ENCODE results near the gene C5orf46.
A peak's percentile ranks its signal among the peaks of the same experiment; 100 is the strongest.

Gene C5orf46

GRCh38 chr5:147863454-147864158 is 42.7 kb downstream of the C5orf46 start:
- no peak overlapping the region for H3K4me3 Mint-ChIP-seq
- H3K27ac Mint-ChIP-seq: no peak overlapping the region
- ATAC-seq (replicated peaks) (no peak), DNase-seq (no peak)
- no peaks in the 10 kb centered on the region for H3K36me3 Mint-ChIP-seq (ENCODE audit: insufficient read depth)
- no peaks in the 10 kb centered on the region for H3K9me3 Mint-ChIP-seq
- H3K4me1 Mint-ChIP-seq (ENCODE audit: low read depth in 2 of 2): no peaks in the 10 kb centered on the region
- peaks cover 16 to 26% of the 10 kb centered on the region in 2 donors for H3K27me3 Mint-ChIP-seq

DNA sequence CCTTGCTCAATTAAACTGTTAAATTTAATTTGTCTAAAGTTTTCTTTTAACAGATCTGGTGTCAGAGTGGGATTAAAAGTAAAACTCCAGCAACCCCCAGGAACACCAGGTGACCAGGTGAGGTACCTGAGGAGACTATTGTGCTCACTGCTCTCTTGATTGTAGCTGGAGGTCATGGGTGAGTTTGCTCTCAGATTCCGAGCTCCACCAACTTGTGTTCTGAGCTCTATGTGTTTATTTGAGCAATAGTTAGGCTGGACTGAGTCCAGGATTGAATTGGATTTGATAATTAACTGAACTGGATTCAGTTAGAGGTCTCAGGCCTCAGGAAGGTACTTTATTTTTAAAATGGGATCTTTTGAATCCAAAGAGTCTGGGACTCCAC is 45.7 kb downstream of the C5orf46 start:
- Mint-ChIP-seq H3K27me3 (peaks cover 12 to 13% of the 10 kb centered on the region in 2 donors), H3K9me3 (no peaks in the 10 kb centered on the region), H3K27ac (no peak overlapping the region), H3K4me1 (ENCODE audit: low read depth in 2 of 2) (no peaks in the 10 kb centered on the region), H3K36me3 (ENCODE audit: insufficient read depth) (no peaks in the 10 kb centered on the region), H3K4me3 (no peak overlapping the region)
- ATAC-seq (replicated peaks) (no peak), DNase-seq (no peak)

DNA sequence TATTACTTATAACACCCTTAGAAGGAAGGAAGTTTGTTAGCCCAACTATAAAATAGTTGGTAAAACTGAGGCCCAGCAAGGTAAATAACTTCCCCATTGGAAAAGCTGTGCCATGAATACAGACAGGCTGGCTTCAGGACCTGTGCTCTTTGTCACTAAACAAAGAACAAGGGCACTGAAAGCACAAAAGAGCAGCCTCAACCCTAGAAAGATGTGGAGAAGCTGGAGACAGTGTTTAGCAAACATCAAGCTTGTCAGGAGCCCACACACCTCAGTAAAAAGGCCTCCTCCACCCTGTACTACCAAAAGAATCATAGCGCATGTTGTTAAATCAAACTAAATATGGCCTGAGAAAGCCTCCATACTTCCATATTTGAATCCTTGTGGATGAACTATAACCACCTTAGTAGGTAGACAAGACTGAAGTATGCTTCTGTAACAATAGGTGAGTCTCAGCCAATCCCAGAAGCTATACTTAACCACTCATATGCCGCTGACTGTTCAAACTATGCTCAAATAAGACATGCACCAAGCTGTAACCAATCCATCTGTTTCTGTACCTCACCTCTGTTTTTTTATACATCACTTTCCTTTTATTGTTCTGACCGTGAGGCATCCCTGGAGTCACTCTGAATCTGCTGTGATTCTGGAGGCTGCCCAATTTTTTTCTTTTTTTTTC is 46.2 kb downstream of the C5orf46 start:
- H3K4me1 Mint-ChIP-seq (ENCODE audit: low read depth in 2 of 2): no peaks in the 10 kb centered on the region
- no peaks in the 10 kb centered on the region for H3K36me3 Mint-ChIP-seq (ENCODE audit: insufficient read depth)
- no peak for DNase-seq
- H3K27ac Mint-ChIP-seq: no peak overlapping the region
- H3K9me3 Mint-ChIP-seq: no peaks in the 10 kb centered on the region
- no peak for ATAC-seq (replicated peaks)
- no peak overlapping the region for H3K4me3 Mint-ChIP-seq
- H3K27me3 Mint-ChIP-seq: peaks cover 7 to 11% of the 10 kb centered on the region in 2 donors

DNA sequence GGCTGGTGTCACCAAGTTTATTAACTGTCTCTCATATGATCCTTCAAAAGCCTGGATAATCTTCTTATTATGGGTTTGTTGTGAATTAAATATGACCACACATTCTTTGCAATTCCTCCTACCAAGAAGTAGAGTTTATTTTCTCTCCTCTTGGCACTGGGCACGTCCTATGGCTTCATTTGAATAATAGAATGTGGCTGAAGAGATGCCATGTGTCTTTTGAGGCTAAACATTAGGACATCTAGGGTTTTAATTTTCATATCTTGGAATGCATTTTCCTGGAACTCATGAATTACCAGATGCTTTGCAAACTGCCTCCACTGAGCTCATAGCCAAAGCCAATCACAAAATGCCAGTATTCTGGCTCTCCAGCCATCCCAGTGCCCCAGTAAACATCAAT is 47.8 kb downstream of the C5orf46 start:
- no peak overlapping the region for H3K4me3 Mint-ChIP-seq
- no peaks in the 10 kb centered on the region for H3K4me1 Mint-ChIP-seq (ENCODE audit: low read depth in 2 of 2)
- ATAC-seq (replicated peaks): no peak
- no peaks in the 10 kb centered on the region for H3K9me3 Mint-ChIP-seq
- no peak for DNase-seq
- no peaks in the 10 kb centered on the region for H3K36me3 Mint-ChIP-seq (ENCODE audit: insufficient read depth)
- H3K27ac Mint-ChIP-seq: no peak overlapping the region
- H3K27me3 Mint-ChIP-seq: peaks cover 11 to 15% of the 10 kb centered on the region in 2 donors

DNA sequence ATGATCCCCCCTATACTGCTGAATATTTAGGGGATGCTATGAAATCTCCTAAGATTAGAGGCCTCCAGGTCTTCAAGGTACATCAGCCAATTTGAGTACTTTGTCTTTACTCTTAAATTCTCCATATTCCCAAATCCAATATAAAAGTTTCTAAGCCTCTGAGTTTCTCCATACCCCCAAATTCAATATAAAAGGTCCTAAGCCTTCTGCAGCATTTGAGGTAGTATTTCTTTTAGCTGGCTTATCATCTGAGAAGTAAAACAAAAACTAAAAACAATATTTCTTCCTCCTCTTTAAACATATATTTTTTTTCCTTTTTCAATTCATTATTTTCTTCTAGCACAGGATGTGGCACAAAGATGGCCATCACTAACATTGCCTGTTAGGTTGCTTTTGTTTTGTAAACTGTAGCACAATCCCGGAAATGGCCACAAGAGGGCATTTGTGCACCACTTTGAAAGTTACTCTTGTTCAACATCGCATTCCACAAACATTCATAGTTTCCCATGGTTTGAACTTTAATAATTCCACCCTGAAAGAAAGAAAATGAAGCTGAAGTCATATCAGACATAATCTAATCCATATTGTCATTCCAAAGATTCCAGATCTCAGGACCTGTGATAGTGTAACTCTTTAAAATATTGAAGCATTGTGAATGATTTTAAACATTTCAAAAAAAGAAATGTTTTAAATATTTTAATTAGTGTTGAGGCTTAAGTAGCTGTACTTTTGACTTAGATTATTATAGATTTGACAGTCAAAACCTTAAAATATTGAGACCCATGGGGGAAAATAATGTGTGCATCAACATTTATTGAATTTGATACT is 48.8 kb downstream of the C5orf46 start:
- DNase-seq (peak; percentile 29 to 42 (median 38)), ATAC-seq (replicated peaks) (peak; percentile 76)
- Mint-ChIP-seq H3K4me1 (ENCODE audit: low read depth in 2 of 2) (no peaks in the 10 kb centered on the region), H3K27ac (no peak overlapping the region), H3K4me3 (no peak overlapping the region), H3K36me3 (ENCODE audit: insufficient read depth) (no peaks in the 10 kb centered on the region), H3K9me3 (no peaks in the 10 kb centered on the region), H3K27me3 (peaks cover 11 to 18% of the 10 kb centered on the region in 2 donors)

GRCh38 chr5:147856801-147857200 is 49.5 kb downstream of the C5orf46 start:
- ATAC-seq (replicated peaks) (no peak), DNase-seq (no peak)
- H3K9me3 Mint-ChIP-seq: no peaks in the 10 kb centered on the region
- no peak overlapping the region for H3K27ac Mint-ChIP-seq
- no peaks in the 10 kb centered on the region for H3K36me3 Mint-ChIP-seq (ENCODE audit: insufficient read depth)
- no peak overlapping the region for H3K4me3 Mint-ChIP-seq
- no peaks in the 10 kb centered on the region for H3K4me1 Mint-ChIP-seq (ENCODE audit: low read depth in 2 of 2)
- peaks cover 11 to 18% of the 10 kb centered on the region in 2 donors for H3K27me3 Mint-ChIP-seq

- peaks cover 11 to 18% of the 10 kb centered on the region in 2 donors for H3K27me3 Mint-ChIP-seq
- DNase-seq: no peak
- H3K36me3 Mint-ChIP-seq (ENCODE audit: insufficient read depth): no peaks in the 10 kb centered on the region
- no peak for ATAC-seq (replicated peaks)
- H3K4me1 Mint-ChIP-seq (ENCODE audit: low read depth in 2 of 2): no peaks in the 10 kb centered on the region
- H3K27ac Mint-ChIP-seq: no peak overlapping the region
- no peak overlapping the region for H3K4me3 Mint-ChIP-seq
- H3K9me3 Mint-ChIP-seq: no peaks in the 10 kb centered on the region
These were observed 50.6 kb downstream of the C5orf46 start for GRCh38 chr5:147855774-147856069.

- no peak overlapping the region for H3K27ac Mint-ChIP-seq
- ATAC-seq (replicated peaks): no peak
- DNase-seq: no peak
- no peaks in the 10 kb centered on the region for H3K36me3 Mint-ChIP-seq (ENCODE audit: insufficient read depth)
- no peaks in the 10 kb centered on the region for H3K9me3 Mint-ChIP-seq
- H3K4me3 Mint-ChIP-seq: no peak overlapping the region
- H3K4me1 Mint-ChIP-seq (ENCODE audit: low read depth in 2 of 2): no peaks in the 10 kb centered on the region
- H3K27me3 Mint-ChIP-seq: peaks cover 11 to 18% of the 10 kb centered on the region in 2 donors
These were observed 51.2 kb downstream of the C5orf46 start for GRCh38 chr5:147854894-147855773.

DNA sequence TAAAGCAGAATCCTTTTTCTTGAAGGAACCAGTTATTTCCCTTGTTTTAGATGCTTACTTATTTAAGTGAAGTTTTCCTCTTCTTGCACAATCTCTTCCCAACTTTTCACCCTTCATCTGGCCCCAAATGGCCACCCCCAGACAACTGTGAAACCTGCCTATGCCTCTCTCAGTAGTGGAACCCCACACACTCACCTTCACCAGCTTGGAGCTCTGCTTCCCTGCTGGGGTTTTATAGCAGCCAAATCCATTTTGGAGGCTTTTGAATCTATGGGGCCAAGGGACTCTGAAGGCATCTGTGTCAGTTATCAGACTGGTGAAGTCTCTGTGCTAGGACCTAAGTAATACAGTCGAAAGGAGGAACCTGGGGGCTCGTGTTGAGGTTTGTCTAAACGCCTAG is 52.0 kb downstream of the C5orf46 start:
- no peak overlapping the region for H3K27ac Mint-ChIP-seq
- H3K36me3 Mint-ChIP-seq (ENCODE audit: insufficient read depth): no peaks in the 10 kb centered on the region
- H3K4me1 Mint-ChIP-seq (ENCODE audit: low read depth in 2 of 2): no peaks in the 10 kb centered on the region
- H3K4me3 Mint-ChIP-seq: no peak overlapping the region
- ATAC-seq (replicated peaks) (no peak), DNase-seq (no peak)
- H3K9me3 Mint-ChIP-seq: no peaks in the 10 kb centered on the region
- peaks cover 14 to 22% of the 10 kb centered on the region in 2 donors for H3K27me3 Mint-ChIP-seq

GRCh38 chr5:147853372-147853987 is 52.9 kb downstream of the C5orf46 start:
- no peaks in the 10 kb centered on the region for H3K36me3 Mint-ChIP-seq (ENCODE audit: insufficient read depth)
- ATAC-seq (replicated peaks) (no peak), DNase-seq (no peak)
- H3K27ac Mint-ChIP-seq: no peak overlapping the region
- H3K9me3 Mint-ChIP-seq: no peaks in the 10 kb centered on the region
- no peak overlapping the region for H3K4me3 Mint-ChIP-seq
- no peaks in the 10 kb centered on the region for H3K4me1 Mint-ChIP-seq (ENCODE audit: low read depth in 2 of 2)
- peaks cover 16 to 27% of the 10 kb centered on the region in 2 donors for H3K27me3 Mint-ChIP-seq

- H3K4me3 Mint-ChIP-seq: no peak overlapping the region
- DNase-seq (no peak), ATAC-seq (replicated peaks) (no peak)
- H3K27ac Mint-ChIP-seq: no peak overlapping the region
- H3K27me3 Mint-ChIP-seq: peaks cover 13 to 29% of the 10 kb centered on the region in 2 donors
- no peaks in the 10 kb centered on the region for H3K9me3 Mint-ChIP-seq
- no peaks in the 10 kb centered on the region for H3K36me3 Mint-ChIP-seq (ENCODE audit: insufficient read depth)
- H3K4me1 Mint-ChIP-seq (ENCODE audit: low read depth in 2 of 2): no peaks in the 10 kb centered on the region
These were observed 54.0 kb downstream of the C5orf46 start for GRCh38 chr5:147852365-147852764.

DNA sequence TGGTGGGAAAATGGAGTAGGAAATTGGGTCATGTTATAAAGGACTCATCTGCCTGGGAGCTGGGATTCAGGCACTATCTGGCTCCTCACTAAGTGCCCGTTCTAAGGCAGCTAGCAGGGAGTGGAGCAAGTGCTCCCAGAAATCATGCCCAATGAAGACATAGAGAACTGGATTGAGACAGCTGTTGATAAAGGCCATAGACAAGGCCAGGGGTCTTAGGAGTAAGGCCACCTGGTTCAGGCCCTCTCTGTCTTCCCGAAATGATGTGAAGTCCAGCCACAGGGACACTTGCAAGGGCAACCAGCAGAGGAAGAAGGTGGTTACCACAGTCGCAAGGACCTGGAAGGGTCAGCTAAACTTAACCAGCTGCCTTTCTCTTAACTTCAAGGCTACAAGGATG is 54.8 kb downstream of the C5orf46 start:
- ATAC-seq (replicated peaks) (no peak), DNase-seq (no peak)
- Mint-ChIP-seq H3K27ac (no peak overlapping the region), H3K4me3 (no peak overlapping the region), H3K4me1 (ENCODE audit: low read depth in 2 of 2) (no peaks in the 10 kb centered on the region), H3K36me3 (ENCODE audit: insufficient read depth) (no peaks in the 10 kb centered on the region), H3K27me3 (peaks cover 13 to 37% of the 10 kb centered on the region in 2 donors), H3K9me3 (no peaks in the 10 kb centered on the region)

- no peak overlapping the region for H3K27ac Mint-ChIP-seq
- H3K4me3 Mint-ChIP-seq: no peak overlapping the region
- no peak for ATAC-seq (replicated peaks)
These were observed 57.1 kb downstream of the C5orf46 start for GRCh38 chr5:147849226-147849625.

More at GRCh38 chr5:147849226-147849625, 57.1 kb downstream of the C5orf46 start:
- Mint-ChIP-seq H3K9me3 (no peaks in the 10 kb centered on the region), H3K4me1 (ENCODE audit: low read depth in 2 of 2) (no peaks in the 10 kb centered on the region), H3K36me3 (ENCODE audit: insufficient read depth) (no peaks in the 10 kb centered on the region), H3K27me3 (peaks cover 9 to 39% of the 10 kb centered on the region in 2 donors)
- no peak for DNase-seq

All from effector memory CD8-positive, alpha-beta T cell (primary cell).